ENCODE results near the gene MRPS33.

MRPS33 gene

DNA sequence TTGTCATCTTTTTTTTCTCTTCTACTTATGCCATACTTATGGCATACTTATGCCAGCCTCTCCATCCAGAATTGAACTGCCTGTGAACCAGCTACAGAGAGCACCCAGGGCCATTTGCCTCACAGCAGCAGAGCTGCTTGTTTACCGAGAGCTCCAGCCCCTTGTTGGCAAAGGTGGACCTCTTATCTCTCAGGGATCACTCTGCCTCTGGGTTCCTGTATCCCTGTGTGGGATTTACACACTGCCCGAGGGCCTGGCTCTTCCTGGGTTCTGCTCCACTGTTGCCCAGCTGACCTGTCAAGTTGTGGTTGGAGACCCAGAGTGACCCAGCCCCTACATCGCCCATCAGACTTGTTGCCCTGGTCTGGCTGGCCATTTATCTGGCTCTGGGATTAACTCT is 22.3 kb downstream of the MRPS33 start:
- no peak for DNase-seq (ENCODE audit: low read depth)
- TF ChIP-seq, protein P1, sequence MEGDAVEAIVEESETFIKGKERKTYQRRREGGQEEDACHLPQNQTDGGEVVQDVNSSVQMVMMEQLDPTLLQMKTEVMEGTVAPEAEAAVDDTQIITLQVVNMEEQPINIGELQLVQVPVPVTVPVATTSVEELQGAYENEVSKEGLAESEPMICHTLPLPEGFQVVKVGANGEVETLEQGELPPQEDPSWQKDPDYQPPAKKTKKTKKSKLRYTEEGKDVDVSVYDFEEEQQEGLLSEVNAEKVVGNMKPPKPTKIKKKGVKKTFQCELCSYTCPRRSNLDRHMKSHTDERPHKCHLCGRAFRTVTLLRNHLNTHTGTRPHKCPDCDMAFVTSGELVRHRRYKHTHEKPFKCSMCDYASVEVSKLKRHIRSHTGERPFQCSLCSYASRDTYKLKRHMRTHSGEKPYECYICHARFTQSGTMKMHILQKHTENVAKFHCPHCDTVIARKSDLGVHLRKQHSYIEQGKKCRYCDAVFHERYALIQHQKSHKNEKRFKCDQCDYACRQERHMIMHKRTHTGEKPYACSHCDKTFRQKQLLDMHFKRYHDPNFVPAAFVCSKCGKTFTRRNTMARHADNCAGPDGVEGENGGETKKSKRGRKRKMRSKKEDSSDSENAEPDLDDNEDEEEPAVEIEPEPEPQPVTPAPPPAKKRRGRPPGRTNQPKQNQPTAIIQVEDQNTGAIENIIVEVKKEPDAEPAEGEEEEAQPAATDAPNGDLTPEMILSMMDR (IDR thresholded peaks at IDR 0.05; ENCODE audit: insufficient read depth, low read depth, low read length, missing control alignments), result no peak
- no peak overlapping the region for H3K4me3 ChIP-seq (ENCODE audit: low read length)

DNA sequence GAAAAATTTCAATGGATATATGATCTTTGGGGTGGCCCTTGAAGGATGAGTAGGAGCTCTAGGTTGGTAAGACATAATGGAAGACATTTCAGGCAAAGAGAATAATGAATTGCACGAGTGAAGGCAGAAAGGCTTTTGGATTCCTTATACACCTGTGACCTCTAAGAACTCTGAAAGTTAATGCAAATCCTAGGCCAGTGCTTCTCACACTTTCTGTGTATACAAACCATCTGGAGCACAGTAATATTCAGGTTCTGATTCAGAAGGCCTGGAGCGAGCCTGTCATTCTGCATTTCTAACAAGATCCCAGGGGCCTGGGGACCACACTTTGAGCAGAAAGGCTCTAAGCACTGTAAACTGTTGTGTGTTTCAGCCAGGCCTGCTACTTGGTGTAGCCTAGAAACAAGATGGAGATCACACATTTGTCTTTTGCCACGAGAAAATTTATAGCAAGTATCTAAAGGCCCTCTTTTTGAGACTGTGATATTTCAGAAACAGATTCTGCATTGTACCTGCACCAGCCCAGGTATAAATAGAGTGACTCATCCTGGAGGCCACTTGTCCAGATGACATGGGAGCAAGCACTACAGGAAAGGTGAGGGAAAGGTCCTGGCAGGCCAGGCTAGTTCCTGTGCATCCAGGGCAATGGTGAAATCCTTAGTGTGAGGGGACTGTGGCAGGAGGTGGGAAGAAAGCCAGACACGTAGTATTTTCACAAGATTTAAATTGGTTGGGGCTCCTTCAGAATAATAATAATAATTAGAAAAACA is 24.4 kb downstream of the MRPS33 start:
- TF ChIP-seq, protein P1 (IDR thresholded peaks at IDR 0.05; ENCODE audit: insufficient read depth, low read depth, low read length, missing control alignments), result no peak
- H3K4me3 ChIP-seq (ENCODE audit: low read length), result no peak overlapping the region
- no peak for DNase-seq (ENCODE audit: low read depth)

DNA sequence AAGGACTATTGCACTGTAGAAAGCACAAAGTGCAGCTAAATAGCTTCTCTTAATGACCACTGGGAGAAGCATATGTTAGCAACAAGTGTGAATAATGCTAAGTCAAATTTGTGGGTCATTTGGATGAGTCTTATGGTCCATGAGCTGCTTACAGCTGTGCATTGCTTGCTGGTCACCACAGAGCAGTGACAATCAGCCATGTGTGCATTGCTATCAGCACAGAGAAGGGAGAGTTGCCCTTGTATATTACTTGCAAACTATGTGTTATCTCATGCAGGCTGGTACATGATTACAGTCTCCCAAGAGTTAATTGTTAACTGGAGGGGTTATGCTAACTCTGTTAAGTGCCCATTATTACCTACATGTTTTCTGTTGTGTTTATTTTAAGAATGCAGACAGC is 25.7 kb downstream of the MRPS33 start:
- DNase-seq (ENCODE audit: low read depth), result no peak
- TF ChIP-seq, protein P1 (IDR thresholded peaks at IDR 0.05; ENCODE audit: insufficient read depth, low read depth, low read length, missing control alignments), result no peak
- no peak overlapping the region for H3K4me3 ChIP-seq (ENCODE audit: low read length)

DNA sequence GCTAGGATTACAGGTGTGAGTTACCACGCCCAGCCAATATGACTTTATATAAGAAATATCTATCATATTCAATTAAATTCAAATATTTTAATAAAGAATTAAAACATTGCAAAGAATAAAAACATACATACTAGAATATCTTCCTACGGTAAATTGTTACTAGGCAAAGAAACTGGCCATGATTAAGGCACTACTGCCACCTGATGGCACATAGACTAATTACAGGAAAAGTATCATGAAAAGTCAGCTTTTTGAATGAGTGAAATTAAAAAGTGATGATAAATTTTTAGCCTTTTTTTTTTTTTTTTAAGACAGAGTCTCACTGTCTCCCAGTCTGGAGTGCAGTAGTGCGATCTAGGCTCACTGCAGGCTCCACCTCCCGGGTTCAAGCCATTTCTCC is 30.9 kb downstream of the MRPS33 start:
- TF ChIP-seq, protein P1 (IDR thresholded peaks at IDR 0.05; ENCODE audit: insufficient read depth, low read depth, low read length, missing control alignments), result no peak
- no peak for DNase-seq (ENCODE audit: low read depth)
- no peak overlapping the region for H3K4me3 ChIP-seq (ENCODE audit: low read length)

DNA sequence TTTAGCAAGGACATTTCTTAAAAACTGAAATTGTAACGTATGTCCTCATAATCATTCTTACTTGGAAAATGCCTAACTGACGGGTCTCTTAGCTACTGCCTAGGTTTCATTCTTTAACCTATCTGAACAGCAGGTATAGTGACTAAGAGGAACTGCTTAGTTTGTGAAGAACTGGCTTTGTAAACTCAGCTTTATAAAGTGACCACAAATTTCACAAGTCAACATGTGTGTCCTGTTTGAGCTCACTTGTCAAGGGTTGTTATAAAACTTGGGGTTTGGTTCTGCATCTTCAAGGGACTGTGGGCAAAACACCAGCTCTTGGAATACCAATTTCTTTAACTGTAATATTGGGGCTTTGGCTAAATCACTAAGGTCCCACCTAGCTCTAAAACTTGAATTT is 32.2 kb downstream of the MRPS33 start:
- TF ChIP-seq, protein P1 (IDR thresholded peaks at IDR 0.05; ENCODE audit: insufficient read depth, low read depth, low read length, missing control alignments), result no peak
- H3K4me3 ChIP-seq (ENCODE audit: low read length), result no peak overlapping the region
- no peak for DNase-seq (ENCODE audit: low read depth)

DNA sequence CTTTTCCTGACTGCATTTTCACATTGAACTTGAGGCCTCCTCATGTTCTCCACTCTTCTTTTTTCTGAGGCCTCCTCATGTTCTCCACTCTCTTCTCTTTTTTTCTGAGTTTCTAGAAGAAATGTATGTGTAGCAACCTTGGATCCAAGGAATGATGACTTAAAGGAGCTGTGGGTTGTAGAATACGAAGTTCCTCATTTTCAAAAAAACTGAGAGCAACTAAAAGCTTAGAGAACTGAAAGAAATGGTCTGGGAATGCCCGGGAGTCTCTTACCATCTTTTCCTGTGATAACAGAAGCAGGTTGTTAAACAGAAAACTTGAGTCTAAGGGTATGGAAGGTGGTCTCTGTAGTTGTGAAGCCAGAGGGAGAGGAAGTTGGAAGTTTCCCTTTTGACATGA is 32.8 kb downstream of the MRPS33 start:
- DNase-seq (ENCODE audit: low read depth), result no peak
- TF ChIP-seq, protein P1 (IDR thresholded peaks at IDR 0.05; ENCODE audit: insufficient read depth, low read depth, low read length, missing control alignments), result no peak
- H3K4me3 ChIP-seq (ENCODE audit: low read length), result no peak overlapping the region

DNA sequence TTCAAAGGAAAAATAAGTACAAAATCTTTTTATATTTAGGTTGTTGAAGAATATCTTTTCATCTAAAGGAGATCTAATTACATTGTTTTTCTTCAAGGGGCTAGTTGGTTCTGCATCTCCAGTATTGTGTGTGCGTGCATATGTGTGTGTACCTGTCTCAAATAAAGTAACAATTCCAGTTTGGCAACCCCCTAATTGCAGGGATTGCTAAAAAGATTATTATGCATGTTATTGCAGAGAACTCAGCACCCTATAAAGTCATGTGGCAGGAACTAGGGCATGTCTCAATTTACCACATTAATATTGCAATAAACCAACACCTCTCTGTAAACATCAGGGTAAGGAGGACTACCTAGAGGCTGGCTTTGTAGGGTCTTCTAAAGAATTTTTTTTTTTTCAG is 37.0 kb downstream of the MRPS33 start:
- DNase-seq (ENCODE audit: low read depth), result peak; percentile 34
- TF ChIP-seq, protein P1 (IDR thresholded peaks at IDR 0.05; ENCODE audit: insufficient read depth, low read depth, low read length, missing control alignments), result no peak
- no peak overlapping the region for H3K4me3 ChIP-seq (ENCODE audit: low read length)

All from epithelial cell of esophagus (primary cell).